Sigmoid colon (tissue), 7 donors: ENCODE measurements around the gene CDKN3. TPM values are rescaled to one million over a fixed set of nuclear protein-coding genes. Genes with fewer than 3 reads are reported as not detected.
"Not testable (repeated sequence)": the region's sequence is repeated elsewhere in the genome, so short reads cannot be mapped to it uniquely, and the experiment has no call there.

Source experiments
- DNase-seq: peaks from one replicate; pipeline ENCODE4 v3.0.0-alpha.2; 2019
- H3K27ac ChIP-seq, 4 donors: fragments of 200-600 bp; sonication (generic); one replicate each; pipeline ENCODE4 v1.5.1; 2016 to 2019; ENCODE audit warnings: mild to moderate bottlenecking in 1 of 4
- H3K27me3 ChIP-seq, 3 donors: fragments of 200-600 bp; sonication (generic); one replicate each; pipeline ENCODE4 v1.5.1; 2019; ENCODE audit warnings: mild to moderate bottlenecking in 1 of 3
- H3K36me3 ChIP-seq, 4 donors: fragments of 200-600 bp; sonication (generic); one replicate each; pipeline ENCODE4 v1.5.1; 2016 to 2019
- H3K4me1 ChIP-seq, 4 donors: fragments of 200-600 bp; sonication (generic); one replicate each; pipeline ENCODE4 v1.5.1; 2017 to 2019
- H3K4me3 ChIP-seq, 4 donors: fragments of 200-600 bp; sonication (generic); one replicate each; pipeline ENCODE4 v1.5.1; 2017 to 2019; ENCODE audit warnings: mild to moderate bottlenecking in 2 of 4, moderate library complexity in 1 of 4
- H3K9me3 ChIP-seq, 4 donors: fragments of 200-600 bp in 3 of 4; sonication (generic) in 3 of 4; one replicate each; pipeline versions ENCODE4 v1.5.1 to v1.6.1; 2013 to 2019
- EP300 ChIP-seq, 4 donors: sonication (generic); formaldehyde crosslinking; IDR thresholded peaks; one replicate each; pipeline ENCODE4 v1.6.1; 2017; ENCODE audit warnings: antibody characterized with exemption in 4 of 4
- POLR2A ChIP-seq, 2 donors: fragments of 450-650 bp; IDR thresholded peaks; one replicate each; pipeline ENCODE4 v1.6.1; 2016; ENCODE audit warnings: antibody characterized with exemption in 2 of 2, mild to moderate bottlenecking in 2 of 2, moderate library complexity in 2 of 2
- POLR2AphosphoS5 ChIP-seq, 4 donors: sonication (generic); formaldehyde crosslinking; IDR thresholded peaks; one replicate each; pipeline ENCODE4 v1.6.1; 2017; ENCODE audit warnings: antibody characterized with exemption in 4 of 4
- WGBS, 2 donors: extraction: QIAGEN DNeasy Blood & Tissue Kit; methylation state at CpG; one replicate each; pipeline ENCODE4 v1.1.7; 2013; 5-methylcytosine and 5-hydroxymethylcytosine counted together
- intact Hi-C: fragments of 100-400 bp; cut with DNase I; formaldehyde crosslinking; loops from one replicate; pipeline ENCODE4 v1.15.1; 2023
- polyA plus RNA-seq, 3 donors: library from polyadenylated mRNA; stranded (reverse); fragments of 200-250 nt; gene quantifications; one replicate each; pipeline ENCODE4 v1.2.3, GENCODE V29; 2013
- total RNA-seq, 4 donors: library from RNA; depleted of rRNA; stranded (reverse); fragments of >200 nt; gene quantifications; one replicate each; pipeline ENCODE4 v1.1.0, GENCODE V29; 2016
- TF ChIP-seq, protein P1 (sequence below), 4 experiments: fragments of 450-650 bp in 3 of 4; fragments of 200-600 bp in 1 of 4; IDR thresholded peaks; one replicate each; pipeline ENCODE4 v1.5.1; 2016 to 2019; ENCODE audit warnings: antibody characterized with exemption in 4 of 4, mild to moderate bottlenecking in 3 of 4, moderate library complexity in 2 of 4
- donor health status: healthy with polysubstance abuse.
- donor health status: Bipolar disorder and iron deficiency.
- donor health status: healthy.

The CDKN3 gene
- total and polyA plus RNA-seq, 7 donors, result 1.1 to 41.8 (median 6.6) TPM; not detected in 1

DNA sequence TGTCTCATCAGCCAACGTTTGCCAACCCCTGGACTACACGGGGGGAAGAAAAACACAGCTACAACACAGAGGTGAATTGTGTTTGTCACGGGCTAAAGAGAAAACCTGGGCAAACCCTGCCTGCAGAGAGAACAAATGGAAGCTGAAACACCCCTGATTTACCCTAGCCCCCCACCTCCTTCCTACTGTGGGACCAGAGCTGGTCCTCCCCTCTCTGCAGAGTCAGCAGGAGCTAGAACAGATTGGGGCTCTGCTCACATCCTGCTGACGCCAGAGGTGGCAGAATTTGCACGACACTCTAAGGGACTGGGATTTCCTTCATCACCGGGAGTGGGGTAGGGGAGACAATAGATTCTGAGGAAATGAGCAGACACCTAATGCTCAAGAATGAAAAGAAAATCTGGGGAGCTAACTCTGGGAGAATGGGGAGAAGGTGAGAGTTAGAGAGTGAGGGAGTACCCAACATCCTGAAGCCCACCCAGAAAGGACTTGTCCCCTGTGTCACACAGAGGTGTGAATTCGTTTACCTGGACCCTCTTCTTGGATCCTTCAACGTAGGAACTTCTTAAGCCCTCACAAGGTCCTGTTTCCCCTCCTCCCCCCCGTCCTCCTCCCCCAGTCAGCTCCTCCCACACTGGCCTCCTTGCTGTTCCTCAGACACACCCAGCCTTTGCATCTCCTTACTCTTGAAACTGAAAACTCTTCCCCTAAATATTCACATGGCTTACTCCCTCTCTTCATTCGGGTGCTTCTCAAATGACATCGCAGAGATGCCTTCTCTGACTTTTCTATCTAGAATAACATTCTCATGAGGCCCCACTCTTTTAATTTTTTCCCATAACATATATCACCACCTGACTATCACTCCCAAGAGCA lies 26.2 kb upstream of the CDKN3 start:
- no peak for TF ChIP-seq POLR2A (IDR thresholded peaks at IDR 0.05)
- TF ChIP-seq, protein P1, sequence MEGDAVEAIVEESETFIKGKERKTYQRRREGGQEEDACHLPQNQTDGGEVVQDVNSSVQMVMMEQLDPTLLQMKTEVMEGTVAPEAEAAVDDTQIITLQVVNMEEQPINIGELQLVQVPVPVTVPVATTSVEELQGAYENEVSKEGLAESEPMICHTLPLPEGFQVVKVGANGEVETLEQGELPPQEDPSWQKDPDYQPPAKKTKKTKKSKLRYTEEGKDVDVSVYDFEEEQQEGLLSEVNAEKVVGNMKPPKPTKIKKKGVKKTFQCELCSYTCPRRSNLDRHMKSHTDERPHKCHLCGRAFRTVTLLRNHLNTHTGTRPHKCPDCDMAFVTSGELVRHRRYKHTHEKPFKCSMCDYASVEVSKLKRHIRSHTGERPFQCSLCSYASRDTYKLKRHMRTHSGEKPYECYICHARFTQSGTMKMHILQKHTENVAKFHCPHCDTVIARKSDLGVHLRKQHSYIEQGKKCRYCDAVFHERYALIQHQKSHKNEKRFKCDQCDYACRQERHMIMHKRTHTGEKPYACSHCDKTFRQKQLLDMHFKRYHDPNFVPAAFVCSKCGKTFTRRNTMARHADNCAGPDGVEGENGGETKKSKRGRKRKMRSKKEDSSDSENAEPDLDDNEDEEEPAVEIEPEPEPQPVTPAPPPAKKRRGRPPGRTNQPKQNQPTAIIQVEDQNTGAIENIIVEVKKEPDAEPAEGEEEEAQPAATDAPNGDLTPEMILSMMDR (IDR thresholded peaks at IDR 0.05), result no peak
- TF ChIP-seq POLR2AphosphoS5 (IDR thresholded peaks at IDR 0.05), result no peak
- TF ChIP-seq EP300 (IDR thresholded peaks at IDR 0.05), result no peak
- no peaks in the 10 kb centered on the region for H3K9me3 ChIP-seq
- H3K27me3 ChIP-seq, result no peaks in the 10 kb centered on the region
- peaks cover 0 to 6% (median 0%) of the 10 kb centered on the region in 4 donors for H3K4me1 ChIP-seq
- 73 to 76% methylated on average over 11 of the region's 11 CpGs for WGBS, 2 donors
- no peak for DNase-seq
- no peak overlapping the region for H3K4me3 ChIP-seq
- no peaks in the 10 kb centered on the region for H3K36me3 ChIP-seq
- intact Hi-C loops, result no loop called here
- no peak overlapping the region for H3K27ac ChIP-seq

DNA sequence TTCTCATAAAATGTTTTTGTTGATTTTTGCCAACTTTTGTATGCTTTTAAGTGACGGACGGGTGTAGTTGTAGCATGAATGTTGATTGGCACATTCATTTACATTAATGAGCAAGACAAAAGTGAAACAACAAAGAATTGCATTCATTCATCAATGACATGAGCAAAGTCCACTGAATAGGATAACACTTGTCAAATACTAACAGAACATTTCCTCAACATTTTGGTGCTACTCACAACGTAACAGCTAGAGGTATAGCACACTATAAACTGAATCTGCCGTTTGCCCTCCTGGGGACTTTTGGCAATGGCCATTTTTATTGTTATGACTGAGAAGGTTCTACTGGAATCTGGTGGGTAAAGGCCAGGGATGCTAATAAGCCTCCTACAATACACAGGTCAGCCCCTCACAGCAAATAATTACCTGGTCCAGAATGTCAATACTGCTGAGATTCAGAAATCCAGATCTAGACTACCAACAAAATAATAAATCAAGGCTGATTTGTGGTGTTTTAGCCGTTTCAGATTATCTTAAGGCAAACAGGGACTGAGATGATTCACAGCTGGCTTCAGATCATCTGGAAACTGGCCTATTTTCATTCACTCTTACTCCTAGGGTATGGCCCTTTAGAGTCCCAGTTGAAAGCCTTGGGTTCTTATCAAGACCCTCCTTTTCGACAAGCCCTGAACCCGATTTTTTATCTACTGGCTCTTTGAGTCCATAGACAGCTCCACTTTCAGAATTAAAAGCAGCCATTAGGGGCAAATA lies 22.5 kb upstream of the CDKN3 start:
- intact Hi-C loops, result no loop called here
- WGBS, 2 donors, result 29 to 59% methylated on average over 7 of the region's 7 CpGs
- TF ChIP-seq POLR2AphosphoS5 (IDR thresholded peaks at IDR 0.05) (no peak), EP300 (IDR thresholded peaks at IDR 0.05) (no peak)
- peaks cover 0 to 7% (median 0%) of the 10 kb centered on the region in 3 donors for H3K27me3 ChIP-seq
- no peak for DNase-seq
- H3K27ac ChIP-seq, result no peak overlapping the region
- H3K4me1 ChIP-seq, result no peaks in the 10 kb centered on the region
- H3K9me3 ChIP-seq, result no peaks in the 10 kb centered on the region
- no peak overlapping the region for H3K4me3 ChIP-seq
- H3K36me3 ChIP-seq, result no peaks in the 10 kb centered on the region

DNA sequence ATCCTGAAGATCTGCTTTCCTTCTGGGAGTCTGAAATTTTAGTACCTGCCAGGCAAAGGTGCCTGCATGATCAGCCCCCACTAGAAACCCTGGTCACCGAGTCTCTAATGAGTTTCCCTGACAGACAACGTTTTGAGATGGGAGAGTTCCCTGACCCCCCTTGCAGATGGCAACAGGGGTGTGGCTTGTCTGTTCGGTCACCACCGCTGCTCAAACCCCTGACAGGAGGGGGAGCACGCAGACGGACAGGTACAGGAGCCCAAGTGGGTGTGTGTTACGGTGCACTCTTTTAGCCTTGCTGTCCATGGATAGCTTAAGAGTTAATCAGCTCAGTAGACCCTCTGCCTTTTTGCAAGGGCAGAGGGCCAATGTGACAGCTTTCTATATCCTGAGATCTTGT lies 19.3 kb upstream of the CDKN3 start:
- TF ChIP-seq POLR2A (IDR thresholded peaks at IDR 0.05) (no peak), EP300 (IDR thresholded peaks at IDR 0.05) (no peak), POLR2AphosphoS5 (IDR thresholded peaks at IDR 0.05) (no peak)
- TF ChIP-seq, protein P1 (IDR thresholded peaks at IDR 0.05), result no peak

DNA sequence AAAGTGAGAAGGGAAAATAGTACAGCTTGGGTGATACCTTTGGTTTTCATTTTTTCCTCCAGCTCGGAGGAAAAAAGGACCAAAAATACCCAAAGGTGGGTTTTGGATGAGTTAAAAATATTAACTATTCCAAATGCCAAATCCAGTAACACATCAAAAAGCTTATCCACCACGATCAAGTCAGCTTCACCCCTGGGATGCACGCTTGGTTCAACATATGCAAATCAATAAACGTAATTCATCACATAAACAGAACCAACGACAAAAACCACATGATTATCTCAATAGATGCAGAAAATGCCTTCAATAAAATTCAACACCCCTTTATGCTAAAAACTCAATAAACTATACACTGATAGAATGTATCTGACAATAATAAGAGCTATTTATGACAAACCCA lies 17.9 kb upstream of the CDKN3 start:
- H3K36me3 ChIP-seq, H3K27me3 ChIP-seq, intact Hi-C loops, H3K4me1 ChIP-seq, DNase-seq, H3K4me3 ChIP-seq, H3K9me3 ChIP-seq, H3K27ac ChIP-seq: not testable (repeated sequence)
- WGBS, 2 donors, result 63 to 82% methylated on average over 5 of the region's 5 CpGs

More for the DNA sequence above, 19.3 kb upstream of the CDKN3 start:
- 70 to 81% methylated on average over 7 of the region's 7 CpGs for WGBS, 2 donors
- Histone ChIP-seq H3K4me1 (no peaks in the 10 kb centered on the region), H3K27me3 (peaks cover 0 to 7% (median 0%) of the 10 kb centered on the region in 3 donors), H3K4me3 (no peak overlapping the region), H3K36me3 (no peaks in the 10 kb centered on the region), H3K9me3 (no peaks in the 10 kb centered on the region), H3K27ac (no peak overlapping the region)
- no peak for DNase-seq
- intact Hi-C loops, result no loop called here

DNA sequence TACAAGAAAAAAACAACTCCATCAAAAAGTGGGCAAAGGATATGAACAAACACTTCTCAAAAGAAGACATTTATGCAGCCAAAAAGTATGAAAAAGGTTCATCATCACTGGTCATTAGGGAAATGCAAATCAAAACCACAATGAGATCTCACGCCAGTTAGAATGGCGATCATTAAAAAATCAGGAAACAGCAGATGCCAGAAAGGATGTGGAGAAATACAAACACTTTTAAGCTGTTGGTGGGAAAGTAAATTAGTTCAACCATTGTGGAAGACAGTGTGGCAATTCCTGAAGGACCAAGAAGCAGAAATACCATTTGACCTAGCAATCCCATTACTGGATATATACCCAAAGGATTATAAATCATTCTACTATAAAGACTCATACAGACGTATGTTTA lies 16.2 kb upstream of the CDKN3 start:
- H3K27ac ChIP-seq, DNase-seq, H3K27me3 ChIP-seq, H3K4me1 ChIP-seq, H3K36me3 ChIP-seq, intact Hi-C loops, H3K4me3 ChIP-seq, H3K9me3 ChIP-seq: not testable (repeated sequence)
- 52 to 58% methylated on average over 3 of the region's 3 CpGs for WGBS, 2 donors

DNA sequence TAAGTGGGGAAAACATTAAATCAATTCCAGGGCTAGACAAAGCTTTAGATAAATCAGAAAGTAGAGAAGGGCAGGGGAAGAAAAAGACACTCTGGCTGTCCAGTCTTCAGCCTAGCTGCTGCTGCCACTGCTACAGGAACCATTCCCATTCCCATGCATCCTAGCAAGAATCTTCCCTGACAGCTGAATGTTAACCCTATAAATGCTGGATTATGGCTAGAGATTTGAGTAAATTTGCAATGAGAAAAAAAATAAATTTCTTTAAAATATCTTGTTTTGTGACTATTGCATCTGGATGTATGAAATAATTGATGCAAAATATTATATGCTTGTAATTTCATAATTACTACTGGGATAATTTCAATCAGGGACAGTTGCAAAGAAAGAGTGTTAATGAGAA lies 15.0 kb upstream of the CDKN3 start:
- H3K9me3 ChIP-seq, result no peaks in the 10 kb centered on the region
- no peaks in the 10 kb centered on the region for H3K36me3 ChIP-seq
- no peak overlapping the region for H3K4me3 ChIP-seq
- H3K27ac ChIP-seq, result no peak overlapping the region
- intact Hi-C loops, result no loop called here
- H3K27me3 ChIP-seq, result peaks cover 0 to 7% (median 0%) of the 10 kb centered on the region in 3 donors
- no peak for DNase-seq
- H3K4me1 ChIP-seq, result no peaks in the 10 kb centered on the region
- TF ChIP-seq POLR2A (IDR thresholded peaks at IDR 0.05) (no peak), POLR2AphosphoS5 (IDR thresholded peaks at IDR 0.05) (no peak), EP300 (IDR thresholded peaks at IDR 0.05) (no peak)
- TF ChIP-seq, protein P1 (IDR thresholded peaks at IDR 0.05), result no peak
